HG03066 (cell line): Measurements from ENCODE around the gene ADAMTS17.

Source experiments
- ATAC-seq: cut with Tn5 transposase; IDR thresholded peaks from one replicate; pipeline ENCODE4 v1.9.1; 2021; ENCODE audit warnings: low read depth; ENCODE audit not compliant: unreplicated experiment

ADAMTS17 gene

DNA sequence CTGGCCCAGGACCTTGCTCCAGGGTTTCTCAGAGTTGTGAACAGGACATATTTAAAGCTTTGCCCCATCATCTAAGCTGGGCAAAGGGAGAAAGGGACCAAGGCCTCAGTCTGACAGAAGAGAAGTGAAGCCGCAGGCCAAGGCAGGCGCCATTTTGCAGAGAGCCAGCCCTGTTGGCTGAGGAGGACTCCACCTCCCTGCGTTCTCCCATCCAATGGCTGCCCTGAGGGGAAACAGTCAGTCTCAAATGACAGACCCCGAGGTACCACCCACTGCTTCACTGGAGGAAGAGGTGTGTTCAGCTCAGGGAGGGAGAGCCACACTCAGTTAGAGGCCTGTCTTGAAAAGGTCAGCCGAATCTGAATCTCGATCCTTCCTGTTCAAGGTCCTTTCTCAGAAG is 86.1 kb downstream of the ADAMTS17 start:
- ATAC-seq: no peak

DNA sequence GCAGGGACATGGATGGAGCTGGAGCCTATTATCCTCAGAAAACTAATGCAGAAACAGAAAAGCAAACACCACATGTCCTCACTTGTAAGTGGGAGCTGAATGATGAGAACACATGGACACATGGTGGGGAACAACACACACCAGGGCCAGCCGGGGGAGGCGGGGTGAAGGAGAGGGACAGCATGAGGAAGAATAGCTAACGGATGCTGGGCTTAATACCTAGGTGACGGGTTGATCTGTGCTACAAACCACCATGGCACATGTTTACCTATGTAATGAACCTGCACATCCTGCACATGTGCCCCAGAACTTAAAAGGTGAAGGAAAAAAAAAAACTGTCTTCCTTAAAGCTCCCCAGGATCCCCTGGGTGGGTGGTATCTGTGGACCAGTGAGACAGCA is 87.1 kb downstream of the ADAMTS17 start:
- no peak for ATAC-seq

DNA sequence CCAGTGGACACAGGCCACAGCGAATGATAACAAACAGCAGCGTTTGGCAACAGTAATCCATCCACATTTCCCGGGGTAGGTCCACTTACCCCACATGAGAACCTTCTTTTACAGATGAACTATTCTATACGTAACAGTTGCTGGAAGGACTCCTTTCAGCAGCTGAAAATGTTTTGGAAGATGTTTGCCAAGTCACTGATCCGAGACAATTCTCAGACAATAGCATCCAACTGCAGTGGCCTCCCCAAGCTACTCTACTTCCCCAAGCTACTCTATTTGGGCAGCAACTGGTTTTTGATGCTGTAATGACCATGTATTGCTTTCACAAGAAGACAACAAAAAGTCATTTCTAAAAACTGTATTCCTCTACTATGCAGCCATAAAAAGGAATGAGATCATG is 87.5 kb downstream of the ADAMTS17 start:
- ATAC-seq: no peak

DNA sequence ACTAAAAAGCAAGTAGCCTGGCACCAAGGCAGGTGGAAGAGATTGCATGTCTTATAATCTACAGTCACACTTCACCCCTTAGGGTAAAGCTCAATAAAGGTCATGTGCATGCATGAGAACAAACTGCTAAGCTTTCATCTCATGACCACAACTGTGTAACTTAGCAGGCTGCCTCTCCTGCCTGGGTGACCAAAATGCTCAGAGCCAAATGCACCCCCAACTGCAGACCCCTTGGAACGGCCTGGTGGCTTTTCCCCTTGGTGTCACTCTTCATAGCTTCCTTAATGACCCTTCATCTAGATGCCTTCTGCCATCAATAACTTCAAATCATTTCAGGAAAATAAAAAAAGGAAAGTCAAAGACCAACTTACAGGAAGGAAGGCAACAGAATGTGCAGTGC is 88.1 kb downstream of the ADAMTS17 start:
- ATAC-seq: no peak

DNA sequence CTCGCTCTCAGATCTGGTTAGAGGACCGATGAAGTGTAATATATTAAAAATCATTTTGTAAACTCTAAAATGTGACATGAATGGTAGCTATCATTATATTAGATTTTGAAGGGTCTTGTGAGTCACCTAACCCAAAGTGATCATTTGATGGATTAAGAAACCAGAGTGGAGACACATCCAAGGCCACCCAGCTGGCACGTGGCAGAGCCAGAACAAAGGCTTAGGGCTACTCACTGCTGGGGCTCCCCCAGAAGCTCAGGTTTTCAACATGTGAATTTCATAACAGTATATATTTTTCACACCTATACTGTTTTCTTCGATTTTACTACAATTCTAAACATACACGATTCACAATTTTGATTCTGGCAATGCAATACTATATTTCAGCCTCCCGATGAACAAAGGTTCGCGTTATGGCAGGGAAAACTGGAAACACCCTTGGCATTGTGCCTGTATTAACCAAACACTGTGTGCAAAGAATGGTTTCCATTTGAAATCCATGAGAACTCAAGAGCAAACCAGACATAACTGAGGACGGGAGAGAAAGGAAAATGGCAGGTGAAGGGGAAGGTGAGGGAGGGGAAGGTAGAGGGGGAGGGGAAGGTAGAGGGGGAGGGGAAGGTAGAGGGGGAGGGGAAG is 88.9 kb downstream of the ADAMTS17 start:
- no peak for ATAC-seq

DNA sequence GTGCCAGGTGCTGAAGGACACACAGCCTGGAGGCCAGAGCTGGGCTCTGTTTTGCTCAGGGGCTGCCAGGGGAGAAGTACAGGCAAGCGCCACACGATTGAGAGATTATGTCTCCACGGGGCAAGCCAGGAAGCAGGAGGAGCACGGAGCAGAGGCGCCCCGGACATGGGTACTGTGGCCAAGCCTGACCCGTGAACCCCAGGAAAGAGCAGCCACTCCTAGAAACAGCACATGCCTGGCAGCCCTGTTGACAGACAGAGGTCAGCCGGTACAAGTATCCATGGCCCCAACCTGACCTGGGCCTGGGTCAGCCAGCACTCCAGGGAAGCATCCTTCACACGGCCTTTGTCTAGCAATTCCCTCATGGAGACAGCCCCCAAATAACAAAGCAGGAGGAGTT is 89.4 kb downstream of the ADAMTS17 start:
- no peak for ATAC-seq

DNA sequence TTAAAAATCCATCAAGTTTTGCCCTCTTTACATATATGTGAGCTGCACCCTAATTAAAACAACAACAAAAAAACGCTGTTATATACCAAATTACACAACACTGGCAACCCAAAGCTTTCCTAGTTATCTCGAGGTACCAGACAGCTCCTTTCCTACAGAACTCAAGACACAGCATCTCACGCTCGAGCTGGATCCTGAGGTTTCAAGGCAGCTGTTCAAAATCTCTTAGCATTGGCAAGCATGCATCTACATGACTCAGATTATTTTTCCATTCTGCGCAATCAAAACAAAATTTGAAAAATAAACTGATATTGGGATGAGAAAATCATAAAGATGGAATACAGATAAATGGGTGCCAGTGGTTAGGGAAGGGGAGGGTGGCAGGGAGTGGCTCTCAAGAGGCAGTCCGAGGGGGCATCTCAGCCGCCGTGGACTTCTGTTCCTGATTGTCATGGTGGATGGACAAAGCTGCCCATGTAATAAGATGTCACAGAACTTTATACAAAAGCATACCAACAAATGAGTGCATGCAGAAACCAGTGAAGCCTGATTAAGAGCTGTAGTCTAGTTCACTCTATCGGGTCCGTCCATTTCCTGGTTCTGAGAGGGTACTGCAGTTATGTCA is 91.5 kb downstream of the ADAMTS17 start:
- no peak for ATAC-seq

- no peak for ATAC-seq
Observed at GRCh38 chr15:100249096-100249815, 92.5 kb downstream of the ADAMTS17 start.

DNA sequence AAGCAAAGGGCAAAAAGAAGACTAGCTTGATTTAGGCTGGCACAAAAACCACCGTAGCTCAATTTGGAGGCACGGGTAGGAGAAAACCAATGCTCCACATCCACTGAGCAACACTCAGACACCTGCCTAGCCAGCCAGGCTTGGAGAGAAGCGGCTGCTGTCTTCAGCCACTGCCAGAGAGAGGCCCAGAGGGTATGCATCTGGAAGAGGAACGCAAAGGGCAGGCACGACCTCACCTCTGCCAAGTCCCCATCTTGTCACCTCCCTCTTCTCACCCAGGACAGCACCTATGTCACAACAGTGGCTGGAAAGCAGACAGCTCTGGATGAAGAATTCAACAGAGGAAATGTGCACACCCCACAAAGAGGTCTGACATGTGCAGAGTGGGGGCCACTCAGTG is 93.5 kb downstream of the ADAMTS17 start:
- ATAC-seq: no peak

DNA sequence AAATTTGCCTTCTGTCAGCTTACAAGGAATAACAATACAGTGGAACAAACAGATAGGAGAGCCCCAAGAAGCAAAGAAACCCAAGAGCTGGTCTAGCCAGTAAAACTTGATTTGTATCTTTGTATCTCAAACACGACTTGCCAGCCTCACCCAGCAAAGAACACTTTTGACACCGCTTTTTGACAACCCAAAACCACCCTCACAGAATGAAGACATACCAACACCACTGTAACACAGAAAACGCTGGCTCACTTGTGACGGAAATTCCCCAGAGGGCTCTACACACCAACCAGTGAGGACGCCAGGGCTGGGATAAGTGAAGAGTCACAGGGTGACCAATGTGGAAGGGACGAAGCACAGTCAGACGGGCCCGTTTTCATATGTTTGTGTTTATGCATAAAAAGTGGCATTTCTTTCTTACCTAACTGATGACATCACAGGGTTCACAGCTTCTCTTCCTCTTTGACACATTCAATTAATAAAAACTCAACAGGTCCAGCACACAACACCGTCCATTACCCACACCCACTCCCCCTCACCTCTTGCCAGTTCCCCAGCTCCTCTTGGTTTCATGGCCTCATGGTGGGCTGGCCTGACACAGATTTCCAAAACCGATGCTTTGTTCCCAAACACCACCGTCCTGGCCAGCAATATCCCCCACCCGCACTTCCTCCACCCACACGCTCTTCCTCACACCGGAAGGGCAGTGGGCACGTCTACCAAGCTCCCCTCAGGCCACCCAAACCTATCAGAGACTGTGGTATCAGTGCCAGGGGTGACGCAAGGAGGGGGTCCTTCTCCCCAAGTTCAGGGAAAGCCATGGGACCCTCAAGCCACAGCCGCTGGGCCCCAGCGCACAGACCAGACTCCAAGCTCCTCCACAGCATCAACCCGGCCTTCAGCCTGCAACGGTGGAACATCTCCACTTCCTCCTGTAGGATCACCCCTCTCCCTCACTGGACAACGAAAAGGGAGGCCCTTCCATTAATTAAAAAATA is 94.2 kb downstream of the ADAMTS17 start:
- no peak for ATAC-seq

GRCh38 chr15:100245855-100246254 is 95.9 kb downstream of the ADAMTS17 start:
- no peak for ATAC-seq

DNA sequence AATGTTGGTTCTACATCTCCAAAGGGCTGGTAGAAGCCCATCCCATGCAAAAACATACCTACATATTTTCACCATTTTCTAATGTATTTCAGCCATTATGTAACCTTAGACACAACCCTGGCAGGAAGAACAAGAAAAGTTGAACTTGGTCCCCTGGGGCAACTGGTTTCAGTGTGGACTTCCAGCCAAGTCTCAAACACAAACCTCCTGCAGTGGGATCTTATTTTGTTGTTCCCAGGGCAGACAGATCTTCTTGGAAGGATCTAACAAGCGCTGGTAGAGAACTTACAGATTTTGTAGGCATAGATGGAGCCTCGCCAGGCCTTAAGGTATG is 96.3 kb downstream of the ADAMTS17 start:
- ATAC-seq: no peak

DNA sequence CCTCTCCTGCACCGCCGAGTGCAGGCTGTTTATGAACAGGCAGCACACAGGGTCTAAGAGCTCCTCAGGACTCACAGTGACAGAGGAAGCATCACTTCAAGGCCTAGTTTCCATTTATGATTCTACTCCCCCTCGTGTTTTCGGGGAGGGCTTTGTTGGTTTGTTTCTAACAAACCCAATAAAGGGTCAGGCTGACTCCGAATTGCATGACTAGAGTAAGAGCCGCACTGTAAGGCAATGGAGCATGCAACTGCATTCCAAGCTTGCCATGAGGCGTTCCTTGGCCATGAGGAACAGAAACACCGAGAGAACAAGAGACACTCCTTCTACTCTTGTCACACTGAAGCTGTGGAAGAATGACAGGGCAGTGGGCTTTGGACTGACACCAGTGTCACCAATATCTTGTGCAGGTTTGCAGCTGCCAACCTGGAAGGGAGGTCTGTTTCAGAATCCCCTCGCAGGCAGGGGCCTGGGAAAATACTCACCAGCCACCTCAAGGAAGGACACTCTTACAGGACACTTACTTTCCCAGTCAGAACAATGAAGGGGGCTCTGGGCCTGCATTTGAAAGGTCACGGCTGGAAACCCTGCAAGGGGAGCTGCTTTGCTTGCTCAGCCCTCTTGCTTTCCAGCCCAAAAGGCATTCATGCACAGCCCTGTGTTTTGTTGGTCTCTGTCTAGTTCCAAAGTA is 96.8 kb downstream of the ADAMTS17 start:
- no peak for ATAC-seq

GRCh38 chr15:100242989-100243388 is 98.8 kb downstream of the ADAMTS17 start:
- no peak for ATAC-seq

- no peak for ATAC-seq
Observed at GRCh38 chr15:100241572-100242482, 99.9 kb downstream of the ADAMTS17 start.

GRCh38 chr15:100236981-100237720 is 104.6 kb downstream of the ADAMTS17 start:
- ATAC-seq: no peak

DNA sequence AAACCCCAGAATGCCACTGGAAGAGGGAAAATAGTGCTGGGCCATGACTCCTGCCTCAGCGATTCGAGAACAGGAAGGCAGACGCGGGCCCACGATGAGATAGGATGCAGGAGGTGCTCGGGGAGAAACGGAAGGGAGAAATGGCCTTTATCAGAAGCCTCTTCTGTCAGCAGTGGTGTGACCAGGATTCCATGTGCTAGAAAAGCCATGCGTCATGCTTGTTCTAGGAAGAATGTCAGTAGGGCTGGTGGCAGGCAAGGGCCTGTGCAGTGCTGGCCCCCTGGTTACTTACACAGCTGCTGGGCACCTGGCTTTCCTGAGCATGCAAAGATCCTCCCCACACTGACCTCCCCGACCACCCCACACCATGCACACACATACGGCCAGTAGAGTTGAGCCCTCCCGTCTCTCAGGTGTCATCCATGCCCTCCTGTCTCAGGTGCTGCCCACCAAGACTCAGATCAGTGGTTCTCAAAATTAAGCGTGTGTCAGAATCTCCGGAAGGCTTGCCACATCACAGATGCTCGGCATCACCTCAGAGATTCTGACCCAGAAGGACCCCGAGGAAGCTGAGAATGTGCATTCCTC is 106.7 kb downstream of the ADAMTS17 start:
- no peak for ATAC-seq
